Measurements from ENCODE around the gene MOB1B.

GRCh38 chr4:71004281-71004851 lies 102.2 kb downstream of the MOB1B start:
- no peak for TF ChIP-seq CTCF (IDR thresholded peaks at IDR 0.05)
- no peak for TF ChIP-seq POLR2AphosphoS5 (IDR thresholded peaks at IDR 0.05; ENCODE audit: insufficient read depth in 1 of 2, low read depth in 1 of 2)

Data from vagina (tissue), 2 donors.